Measurements from ENCODE around the gene TRMT11. TPM values are rescaled to one million over a fixed set of nuclear protein-coding genes. Genes with fewer than 3 reads are reported as not detected.

Gene TRMT11
- 10 to 100 TPM; 20.6 to 26.4 TPM for total RNA-seq

DNA sequence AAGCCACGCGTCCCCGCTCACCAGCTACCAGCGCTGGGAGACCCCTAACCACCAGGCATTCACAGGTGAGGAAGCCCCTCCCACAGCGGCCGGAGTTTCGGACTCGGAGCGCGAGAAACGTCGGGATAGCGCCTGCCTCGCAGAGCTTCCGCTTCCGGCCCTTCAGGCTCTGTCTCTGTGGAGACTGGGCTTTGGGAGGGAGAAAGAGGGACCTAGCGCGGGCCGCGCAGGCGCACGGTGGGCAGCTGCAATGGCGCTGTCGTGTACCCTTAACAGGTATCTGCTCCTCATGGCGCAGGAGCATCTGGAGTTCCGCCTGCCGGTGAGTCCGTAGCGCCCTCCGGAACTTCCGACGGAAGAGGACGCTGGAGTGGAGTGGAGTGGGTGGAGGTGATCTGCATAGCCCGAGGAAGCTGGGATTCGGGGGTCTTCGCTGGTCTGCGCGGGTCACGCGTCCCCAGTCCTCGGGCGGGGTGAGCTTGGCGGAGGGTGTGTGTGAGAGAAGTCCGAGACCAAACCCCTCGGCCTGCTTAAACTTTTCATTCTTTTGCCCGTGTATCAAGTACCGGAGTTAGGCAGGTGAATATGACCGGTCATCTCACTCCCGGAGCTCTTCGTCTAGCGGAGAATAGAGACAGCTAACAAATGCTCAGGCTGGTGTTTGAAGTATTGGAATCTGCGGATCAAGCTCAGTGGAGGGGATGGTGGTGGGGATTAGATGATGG, at the start of gene TRMT11:
TSS of gene TRMT11 (plus strand) at position 240 of the 725 bp plus-strand sequence. CDS start at position 251, 11 bp downstream.
- H3K9me3 Mint-ChIP-seq (ENCODE audit: low read depth): no peaks in the 10 kb centered on the region
- CTCF ChIA-PET: interaction anchor here (0.7 to 5.5 kb wide), 22 partner anchors 9 to 685 kb away, joined by 3 to 29 read pairs (median 4); partner anchors contain the start of genes HDDC2, HINT3 and NCOA7
- ATAC-seq: peak; percentile 99
- H3K27ac Mint-ChIP-seq: no peak within 1 kb of the TSS
- DNase-seq: peak; percentile 87
- peak within 1 kb of the TSS; percentile 38 for H3K4me3 Mint-ChIP-seq
- no peaks in the 10 kb centered on the region for H3K27me3 Mint-ChIP-seq
- H3K36me3 Mint-ChIP-seq: no peaks in the 10 kb centered on the region
- H3K4me1 Mint-ChIP-seq: peaks cover 18% of the 10 kb centered on the region

DNA sequence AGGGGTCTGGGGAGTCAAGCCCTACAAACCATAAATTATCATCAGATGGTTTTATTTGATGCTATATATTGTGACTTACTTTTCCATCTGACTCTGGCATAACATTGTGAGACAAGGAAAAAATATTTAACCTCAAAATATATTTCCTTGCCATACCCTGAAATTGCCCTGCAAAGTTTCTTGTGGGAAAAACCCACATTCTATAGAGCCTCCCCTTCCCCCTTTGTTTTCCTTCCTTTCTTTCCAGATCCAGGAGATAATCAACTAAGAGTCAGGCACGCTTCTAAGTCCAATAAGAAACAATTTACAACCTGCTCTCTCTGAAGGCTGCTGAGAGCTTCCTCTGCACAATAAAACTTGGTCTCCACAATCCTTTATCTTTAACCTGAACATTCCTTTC, 47.3 kb upstream of the TRMT11 start:
- Mint-ChIP-seq H3K27ac (no peak overlapping the region), H3K36me3 (no peaks in the 10 kb centered on the region), H3K4me1 (peaks cover 21% of the 10 kb centered on the region), H3K4me3 (no peak overlapping the region), H3K27me3 (peaks cover 13% of the 10 kb centered on the region), H3K9me3 (ENCODE audit: low read depth) (no peaks in the 10 kb centered on the region)
- DNase-seq: no peak
- CTCF ChIA-PET: interaction anchor here (1.5 to 2.3 kb wide), 3 partner anchors 13 to 33 kb away, joined by 3 to 9 read pairs (median 5); partner anchors contain the start of gene HINT3
- ATAC-seq: no peak

DNA sequence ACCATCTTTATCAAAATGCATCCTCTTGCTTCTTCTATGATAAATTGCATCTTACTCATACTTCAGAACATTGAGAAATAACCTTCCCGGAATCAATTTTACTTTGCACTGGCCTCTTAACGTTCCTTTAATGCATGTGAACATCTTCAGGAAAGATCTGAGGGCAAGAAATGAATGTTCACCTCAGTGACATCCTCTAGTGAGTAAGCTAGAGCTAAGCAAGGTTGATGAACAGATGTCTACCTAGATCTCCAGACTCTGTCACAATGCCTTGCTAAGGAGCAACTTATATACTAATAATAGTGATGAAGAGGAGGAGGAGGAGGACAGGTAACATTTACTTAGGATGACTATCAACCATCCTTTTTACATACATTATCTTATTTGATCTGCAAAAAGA, 46.5 kb upstream of the TRMT11 start:
- no peak for DNase-seq
- H3K27ac Mint-ChIP-seq: no peak overlapping the region
- CTCF ChIA-PET: interaction anchor here (1.8 to 2.3 kb wide), 2 partner anchors 12 to 16 kb away, joined by 5 to 9 read pairs; partner anchors contain the start of gene HINT3
- ATAC-seq: peak; percentile 55
- H3K4me1 Mint-ChIP-seq: peaks cover 21% of the 10 kb centered on the region
- no peaks in the 10 kb centered on the region for H3K9me3 Mint-ChIP-seq (ENCODE audit: low read depth)
- H3K4me3 Mint-ChIP-seq: no peak overlapping the region
- H3K27me3 Mint-ChIP-seq: peaks cover 13% of the 10 kb centered on the region
- no peaks in the 10 kb centered on the region for H3K36me3 Mint-ChIP-seq

GRCh38 chr6:125940247-125941041, 45.9 kb upstream of the TRMT11 start:
- CTCF ChIA-PET: interaction anchor here (0.8 to 2.3 kb wide), 2 partner anchors 12 to 15 kb away, joined by 3 to 9 read pairs; partner anchors contain the start of gene HINT3
- H3K27me3 Mint-ChIP-seq: peaks cover 13% of the 10 kb centered on the region
- ATAC-seq: no peak
- no peak overlapping the region for H3K27ac Mint-ChIP-seq
- no peaks in the 10 kb centered on the region for H3K36me3 Mint-ChIP-seq
- no peaks in the 10 kb centered on the region for H3K9me3 Mint-ChIP-seq (ENCODE audit: low read depth)
- no peak overlapping the region for H3K4me3 Mint-ChIP-seq
- no peak for DNase-seq
- H3K4me1 Mint-ChIP-seq: peaks cover 21% of the 10 kb centered on the region

GRCh38 chr6:125942672-125943527, 43.4 kb upstream of the TRMT11 start:
- Mint-ChIP-seq H3K4me1 (peaks cover 26% of the 10 kb centered on the region), H3K27ac (no peak overlapping the region), H3K27me3 (peaks cover 13% of the 10 kb centered on the region), H3K9me3 (ENCODE audit: low read depth) (no peaks in the 10 kb centered on the region), H3K4me3 (no peak overlapping the region), H3K36me3 (no peaks in the 10 kb centered on the region)
- CTCF ChIA-PET: interaction anchor here (0.6 to 2.6 kb wide), 4 partner anchors 10 to 428 kb away, joined by 3 to 13 read pairs (median 4); partner anchors contain the start of gene HINT3
- DNase-seq: no peak
- ATAC-seq: no peak

DNA sequence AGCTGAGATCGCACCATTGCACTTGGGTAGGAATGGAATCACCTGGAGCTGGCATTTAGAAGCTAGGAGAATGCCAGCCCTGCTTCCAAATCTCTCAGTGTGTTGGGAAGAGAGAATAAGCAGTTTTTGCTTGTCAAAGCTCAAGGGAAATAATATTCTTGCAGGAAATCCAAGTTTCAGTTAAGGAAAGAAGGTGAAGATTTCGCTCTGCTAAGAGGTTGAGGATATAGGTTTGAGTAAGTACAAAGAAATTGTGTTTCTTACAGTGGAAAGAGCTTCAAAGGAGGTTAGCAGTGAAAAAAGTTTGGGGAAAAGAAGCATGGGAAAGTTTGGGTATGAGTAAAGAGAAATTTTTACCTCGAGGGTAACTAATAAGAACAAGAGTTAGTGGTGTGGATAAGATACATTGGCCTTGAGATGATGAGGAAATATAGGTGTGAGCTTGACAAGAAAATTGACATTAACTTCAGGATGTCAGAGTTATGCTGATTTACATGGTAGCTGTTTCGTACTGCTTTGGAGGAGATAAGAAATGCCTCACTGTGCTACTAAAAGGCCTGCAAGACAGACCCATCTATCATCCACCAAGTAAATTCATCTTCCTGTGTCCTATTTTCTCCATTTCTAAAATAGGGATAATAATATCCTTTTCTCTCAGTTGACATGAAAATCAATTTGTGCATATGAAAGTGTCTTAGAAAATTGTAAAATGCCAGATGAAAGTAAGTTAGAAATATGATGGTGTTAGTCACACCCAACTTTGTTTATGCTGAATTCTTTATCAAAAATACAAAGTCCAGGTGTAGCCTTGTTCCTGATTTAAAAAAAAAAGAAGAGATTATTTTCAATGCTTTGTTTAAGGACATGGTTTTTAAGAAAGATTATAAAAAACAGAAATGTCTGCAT, 42.6 kb upstream of the TRMT11 start:
- ATAC-seq (no peak), DNase-seq (no peak)
- Mint-ChIP-seq H3K4me1 (peaks cover 26% of the 10 kb centered on the region), H3K9me3 (ENCODE audit: low read depth) (no peaks in the 10 kb centered on the region), H3K4me3 (no peak overlapping the region), H3K27me3 (peaks cover 16% of the 10 kb centered on the region), H3K27ac (no peak overlapping the region), H3K36me3 (no peaks in the 10 kb centered on the region)
- CTCF ChIA-PET: interaction anchor here (0.6 to 2.6 kb wide), 4 partner anchors 9 to 429 kb away, joined by 3 to 13 read pairs (median 4); partner anchors contain the start of gene HINT3

- ATAC-seq: no peak
- H3K27ac Mint-ChIP-seq: no peak overlapping the region
- H3K36me3 Mint-ChIP-seq: no peaks in the 10 kb centered on the region
- peaks cover 22% of the 10 kb centered on the region for H3K4me1 Mint-ChIP-seq
- no peak for DNase-seq
- peaks cover 16% of the 10 kb centered on the region for H3K27me3 Mint-ChIP-seq
- no peaks in the 10 kb centered on the region for H3K9me3 Mint-ChIP-seq (ENCODE audit: low read depth)
- no peak overlapping the region for H3K4me3 Mint-ChIP-seq
- CTCF ChIA-PET: interaction anchor here (1.6 to 2.6 kb wide), 2 partner anchors 11 to 12 kb away, joined by 5 to 13 read pairs; partner anchors contain the start of gene HINT3
Measured at GRCh38 chr6:125944434-125944816, 41.9 kb upstream of the TRMT11 start.

DNA sequence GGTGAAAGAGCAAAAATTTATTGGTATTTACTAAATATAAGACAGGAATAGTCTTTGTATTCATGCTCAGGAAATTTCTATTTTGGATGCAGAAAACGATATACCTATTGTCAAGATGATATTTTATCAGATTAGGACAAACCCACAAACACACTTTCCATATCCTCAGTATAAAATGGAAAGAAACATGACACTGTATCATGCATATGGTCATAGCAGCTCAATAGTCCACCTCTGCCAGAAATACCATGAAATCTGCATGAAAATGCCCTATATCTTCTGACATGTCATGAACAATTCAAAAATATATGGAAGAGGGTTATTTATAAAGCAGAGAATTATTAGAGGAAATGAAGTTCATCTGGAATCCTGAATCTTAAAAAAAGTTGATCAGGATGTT, 41.4 kb upstream of the TRMT11 start:
- H3K4me3 Mint-ChIP-seq: no peak overlapping the region
- peaks cover 12% of the 10 kb centered on the region for H3K27me3 Mint-ChIP-seq
- DNase-seq (no peak), ATAC-seq (no peak)
- H3K36me3 Mint-ChIP-seq: no peaks in the 10 kb centered on the region
- no peaks in the 10 kb centered on the region for H3K9me3 Mint-ChIP-seq (ENCODE audit: low read depth)
- CTCF ChIA-PET: interaction anchor here (1.6 to 2.6 kb wide), 2 partner anchors 11 to 12 kb away, joined by 5 to 13 read pairs; partner anchors contain the start of gene HINT3
- H3K27ac Mint-ChIP-seq: no peak overlapping the region
- H3K4me1 Mint-ChIP-seq: peaks cover 17% of the 10 kb centered on the region

- Mint-ChIP-seq H3K4me3 (no peak overlapping the region), H3K27me3 (peaks cover 9% of the 10 kb centered on the region), H3K27ac (no peak overlapping the region), H3K4me1 (peaks cover 12% of the 10 kb centered on the region), H3K9me3 (ENCODE audit: low read depth) (no peaks in the 10 kb centered on the region), H3K36me3 (no peaks in the 10 kb centered on the region)
- ATAC-seq (no peak), DNase-seq (no peak)
- CTCF ChIA-PET: interaction anchor here (0.7 to 0.9 kb wide), 2 partner anchors 11 to 12 kb away, joined by 4 to 6 read pairs; partner anchors contain the start of gene HINT3
Measured at GRCh38 chr6:125945378-125946141, 40.8 kb upstream of the TRMT11 start.

DNA sequence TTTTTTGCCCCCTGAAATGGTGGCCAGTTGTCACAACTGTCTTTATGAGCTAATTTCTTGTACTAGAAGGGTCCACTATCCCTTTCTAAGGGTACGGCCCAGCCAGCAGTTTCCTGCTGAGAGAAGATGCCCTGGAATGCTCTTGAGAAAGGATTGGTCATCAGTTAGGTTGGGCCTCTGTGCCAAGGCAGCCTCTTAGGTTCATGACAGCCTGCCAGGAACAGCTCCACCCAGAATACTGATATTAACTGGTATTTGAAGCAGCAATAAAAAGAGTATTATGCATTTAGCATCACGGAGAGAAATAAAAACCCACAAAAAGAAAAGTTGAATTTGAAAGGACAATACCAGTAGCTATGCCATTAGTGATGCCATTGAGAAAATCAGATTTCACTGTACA, 38.7 kb upstream of the TRMT11 start:
- Mint-ChIP-seq H3K27me3 (peaks cover 4% of the 10 kb centered on the region), H3K36me3 (no peaks in the 10 kb centered on the region), H3K9me3 (ENCODE audit: low read depth) (no peaks in the 10 kb centered on the region), H3K27ac (no peak overlapping the region), H3K4me1 (peaks cover 11% of the 10 kb centered on the region), H3K4me3 (no peak overlapping the region)
- ATAC-seq: no peak
- CTCF ChIA-PET: interaction anchor here (0.6 to 2.1 kb wide), 2 partner anchors 9 to 42 kb away, joined by 3 to 17 read pairs; partner anchors contain the start of gene HINT3
- DNase-seq: no peak

DNA sequence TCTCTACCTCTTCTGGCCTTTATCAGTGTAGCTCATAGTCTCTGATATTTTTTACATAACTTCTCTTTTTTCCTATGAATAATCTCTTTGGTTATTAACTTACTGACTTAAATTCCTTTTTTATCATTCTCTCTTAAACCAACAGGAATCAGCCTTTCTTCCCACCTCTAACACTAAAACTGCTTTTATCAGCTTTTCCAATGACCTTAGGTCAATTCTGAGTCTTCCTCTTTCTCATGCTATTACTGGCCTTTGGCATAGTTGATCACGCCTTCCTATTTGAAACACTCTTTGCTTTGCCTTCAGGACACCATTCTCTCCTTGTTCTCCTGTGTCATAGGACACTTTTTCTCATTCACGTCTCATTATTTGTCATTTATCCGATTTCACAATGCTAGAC, 37.9 kb upstream of the TRMT11 start:
- DNase-seq: no peak
- ATAC-seq: no peak
- Mint-ChIP-seq H3K27ac (no peak overlapping the region), H3K4me1 (peaks cover 13% of the 10 kb centered on the region), H3K4me3 (no peak overlapping the region), H3K9me3 (ENCODE audit: low read depth) (no peaks in the 10 kb centered on the region), H3K36me3 (no peaks in the 10 kb centered on the region), H3K27me3 (peaks cover 4% of the 10 kb centered on the region)
- CTCF ChIA-PET: interaction anchor here (2.1 kb wide), 1 partner anchor 9 kb away, joined by 17 read pairs; the partner anchor contains the start of gene HINT3

Data from activated CD8-positive, alpha-beta memory T cell treated with anti-CD3 and anti-CD28 coated beads, Interleukin-2, amount 10 ng/mL, durations not matched to agents 7 days and 5 days (primary cell).